HCT116 (cell line): Measurements from ENCODE around the gene RASGRP2. TPM values are rescaled to one million over a fixed set of nuclear protein-coding genes. Genes with fewer than 3 reads are reported as not detected.

ENCODE experiments used
- ATAC-seq: fragments of 200-7000 bp; cut with Tn5 transposase; 2 replicates; pipeline ENCODE4 v1.9.1; 2020; ENCODE audit warnings: mild to moderate bottlenecking, moderate library complexity
- BruUV-seq: library from RNA; stranded (reverse); fragments of 400-500 nt; replicated peaks from 2 replicates; lab custom pipeline; 2021; lab: Mats Ljungman, UMichigan
- CTCF ChIA-PET: fragments of 300-600 bp; sonication (Branson Sonifier 250); formaldehyde crosslinking; loops from one replicate; lab custom pipeline; 2021; ENCODE audit warnings: antibody characterized with exemption; lab: Charles Lee
- POLR2A ChIA-PET: fragments of 300-600, 350-600 bp; sonication (Branson Sonifier 250); formaldehyde crosslinking; loops from one replicate; lab custom pipeline; 2021; ENCODE audit warnings: antibody characterized with exemption; lab: Charles Lee
- RAD21 ChIA-PET, 2 experiments: fragments of 300-600 bp; sonication (Branson Sonifier 250); formaldehyde crosslinking; loops; one replicate each; lab custom pipeline; 2023; ENCODE audit warnings: low total read pairs in 2 of 2; ENCODE audit not compliant: uncharacterized antibody in 2 of 2, unreplicated experiment in 2 of 2, low non-redundant PET in 1 of 2; lab: Charles Lee
- DNase-seq: peaks from one replicate; pipeline ENCODE4 v3.0.0-alpha.2; 2010; ENCODE audit warnings: low read depth, low spot score
- H2AFZ ChIP-seq: fragments of 200-600 bp; shearing (Covaris generic), sonication (generic); 2 replicates; pipeline ENCODE4 v1.6.1; 2017; ENCODE audit warnings: low read depth, mixed run types, mixed read lengths, antibody characterized with exemption, low read length; ENCODE audit not compliant: poor library complexity, severe bottlenecking
- H3K27ac ChIP-seq: 2 replicates; pipeline ENCODE4 v1.5.1; 2012; ENCODE audit warnings: low read depth, low read length
- H3K27me3 ChIP-seq: fragments of 200-600 bp; sonication (generic); 2 replicates; pipeline ENCODE4 v1.6.1; 2016; ENCODE audit warnings: mixed run types, low read length, mixed read lengths; ENCODE audit not compliant: insufficient read depth
- H3K36me3 ChIP-seq, 2 experiments: fragments of 200-500 bp in 1 of 2; fragments of 200-600 bp in 1 of 2; sonication (Bioruptor generic) in 1 of 2; sonication (generic) in 1 of 2; 2 replicates each; pipeline versions ENCODE4 v1.5.1 to v1.6.1; 2014 to 2016; ENCODE audit warnings: low read length in 2 of 2, inconsistent platforms in 1 of 2, mixed read lengths in 1 of 2, mixed run types in 1 of 2; ENCODE audit not compliant: insufficient read depth in 2 of 2, control insufficient read depth in 1 of 2
- H3K4me1 ChIP-seq, 2 experiments: fragments of 200-600 bp in 1 of 2; sonication (generic) in 1 of 2; 2 replicates each; pipeline versions ENCODE4 v1.5.1 to v1.6.1; 2012 to 2017; ENCODE audit warnings: low read length in 2 of 2, inconsistent platforms in 1 of 2, mild to moderate bottlenecking in 1 of 2, mixed read lengths in 1 of 2, mixed run types in 1 of 2, moderate library complexity in 1 of 2; ENCODE audit not compliant: insufficient read depth in 2 of 2, control insufficient read depth in 1 of 2
- H3K4me2 ChIP-seq: fragments of 200-600 bp; sonication (generic); 2 replicates; pipeline ENCODE4 v1.6.1; 2017; ENCODE audit warnings: mixed run types, low read length, mixed read lengths
- H3K4me3 ChIP-seq, 2 experiments: fragments of 200-600 bp in 1 of 2; sonication (generic) in 1 of 2; replicated peaks in 1 of 2; 2 replicates each; pipeline ENCODE4 v1.5.1; 2011 to 2016; ENCODE audit warnings: low read length in 2 of 2, control low read depth in 1 of 2, low read depth in 1 of 2, mild to moderate bottlenecking in 1 of 2, mixed read lengths in 1 of 2, mixed run types in 1 of 2
- H3K79me2 ChIP-seq: fragments of 200-600 bp; sonication (generic); 2 replicates; pipeline ENCODE4 v1.6.1; 2017; ENCODE audit warnings: mild to moderate bottlenecking, mixed run types, low read length, moderate library complexity, mixed read lengths; ENCODE audit not compliant: insufficient read depth
- H3K9ac ChIP-seq: fragments of 200-600 bp; sonication (generic); 2 replicates; pipeline ENCODE4 v1.6.1; 2016; ENCODE audit warnings: low read length, mixed read lengths
- H3K9me2 ChIP-seq: fragments of 200-600 bp; sonication (generic), shearing (Covaris generic); 2 replicates; pipeline ENCODE4 v1.6.1; 2017; ENCODE audit warnings: mixed run types, mild to moderate bottlenecking, moderate library complexity; ENCODE audit not compliant: insufficient read depth
- H3K9me3 ChIP-seq, 2 experiments: fragments of 200-500 bp in 1 of 2; fragments of 200-600 bp in 1 of 2; sonication (Bioruptor generic) in 1 of 2; sonication (generic) in 1 of 2; 2 replicates each; pipeline ENCODE4 v1.6.1; 2014 to 2017; ENCODE audit warnings: low read length in 2 of 2, mixed read lengths in 2 of 2, inconsistent platforms in 1 of 2, low read depth in 1 of 2, mild to moderate bottlenecking in 1 of 2, mixed run types in 1 of 2, moderate library complexity in 1 of 2; ENCODE audit not compliant: control insufficient read depth in 1 of 2, insufficient read depth in 1 of 2
- H4K20me1 ChIP-seq: fragments of 200-600 bp; sonication (generic), shearing (Covaris generic); 2 replicates; pipeline ENCODE4 v1.6.1; 2017; ENCODE audit warnings: mixed run types, mild to moderate bottlenecking, moderate library complexity; ENCODE audit not compliant: insufficient read depth
- CBX3 ChIP-seq: IDR thresholded peaks from 2 replicates; pipeline ENCODE4 v1.6.1; 2012; ENCODE audit warnings: low read depth
- CEBPB ChIP-seq: IDR thresholded peaks from 2 replicates; pipeline ENCODE4 v1.6.1; 2012; ENCODE audit warnings: low read depth
- CTCF ChIP-seq, 3 experiments: fragments of 200-600 bp in 1 of 3; sonication (generic) in 1 of 3; IDR thresholded peaks in 2 of 3; conservative IDR thresholded peaks in 1 of 3; 2 replicates each; pipeline ENCODE4 v1.5.1; 2012 to 2017; ENCODE audit warnings: low read depth in 2 of 3, low read length in 2 of 3, antibody characterized with exemption in 1 of 3, borderline replicate concordance in 1 of 3, control low read depth in 1 of 3, mild to moderate bottlenecking in 1 of 3, mixed read lengths in 1 of 3, mixed run types in 1 of 3, moderate library complexity in 1 of 3; ENCODE audit not compliant: insufficient read depth in 1 of 3
- EGR1 ChIP-seq: IDR thresholded peaks from 2 replicates; pipeline ENCODE4 v1.6.1; 2012; ENCODE audit warnings: low read depth
- EZH2 ChIP-seq: fragments of 200-600 bp; sonication (generic); IDR thresholded peaks from 2 replicates; pipeline ENCODE4 v1.6.1; 2017; ENCODE audit warnings: antibody characterized with exemption, mixed run types
- EZH2phosphoT487 ChIP-seq: fragments of 200-600 bp; IDR thresholded peaks from 2 replicates; pipeline ENCODE4 v1.6.1; 2018; ENCODE audit warnings: antibody characterized with exemption, borderline replicate concordance
- FOSL1 ChIP-seq: IDR thresholded peaks from 2 replicates; pipeline ENCODE4 v1.6.1; 2012; ENCODE audit warnings: low read depth
- POLR2A ChIP-seq: IDR thresholded peaks from 2 replicates; pipeline ENCODE4 v1.7.0; 2011; ENCODE audit warnings: borderline replicate concordance; ENCODE audit not compliant: insufficient read depth, insufficient read length; ENCODE audit errors: extremely low read depth
- POLR2AphosphoS5 ChIP-seq: IDR thresholded peaks from 2 replicates; pipeline ENCODE4 v1.6.1; 2011; ENCODE audit warnings: mild to moderate bottlenecking, low read depth, low read length, moderate library complexity
- RAD21 ChIP-seq: IDR thresholded peaks from 2 replicates; pipeline ENCODE4 v1.6.1; 2012; ENCODE audit warnings: low read depth, mild to moderate bottlenecking
- REST ChIP-seq: IDR thresholded peaks from 2 replicates; pipeline ENCODE4 v1.6.1; 2012; ENCODE audit warnings: low read depth
- SIN3A ChIP-seq: IDR thresholded peaks from 2 replicates; pipeline ENCODE4 v1.6.1; 2012; ENCODE audit warnings: low read depth
- SP1 ChIP-seq: IDR thresholded peaks from 2 replicates; pipeline ENCODE4 v1.6.1; 2012; ENCODE audit warnings: low read depth
- TCF7L2 ChIP-seq: IDR thresholded peaks from 2 replicates; pipeline ENCODE4 v1.7.0; 2011; ENCODE audit warnings: borderline replicate concordance, inconsistent platforms; ENCODE audit not compliant: insufficient read depth, insufficient read length; ENCODE audit errors: extremely low read depth
- ZBTB33 ChIP-seq: IDR thresholded peaks from 2 replicates; pipeline ENCODE4 v1.6.1; 2011; ENCODE audit warnings: mild to moderate bottlenecking, low read length, moderate library complexity; ENCODE audit not compliant: insufficient replicate concordance; ENCODE audit errors: extremely low read depth
- ZFX ChIP-seq: fragments of 450-650 bp; IDR thresholded peaks from 2 replicates; pipeline ENCODE4 v1.6.1; 2017
- ZNF274 ChIP-seq: fragments of 200-500 bp; sonication (Bioruptor generic); IDR thresholded peaks from 2 replicates; pipeline ENCODE4 v1.6.1; 2014; ENCODE audit warnings: mild to moderate bottlenecking, low read depth, low read length, inconsistent platforms
- intact Hi-C: fragments of 100-400 bp; cut with micrococcal nuclease; formaldehyde crosslinking; loops from 2 replicates; pipeline ENCODE4 v1.10.0; 2022
- total RNA-seq: library from RNA; stranded (reverse); gene quantifications from one replicate; pipeline ENCODE4 v1.2.1, GENCODE V29; 2021; ENCODE audit not compliant: unreplicated experiment

The RASGRP2 gene
- total RNA-seq, 1 experiment from 2014 or later, result 12.8 TPM

GRCh38 chr11:64769283-64769682, 25.3 kb upstream of the RASGRP2 start:
- no TSS peak for BruUV-seq
- ChIA-PET RAD21 (no interaction called here), CTCF (no interaction called here), POLR2A (no interaction called here)
- no peak overlapping the region for H3K4me2 ChIP-seq
- no peak overlapping the region for H3K27ac ChIP-seq
- H3K4me3 ChIP-seq, result no peak overlapping the region
- peaks cover 91 to 95% of the 10 kb centered on the region in 2 experiments for H3K36me3 ChIP-seq
- TF ChIP-seq ZNF274 (no peak), EZH2 (no peak), RAD21 (no peak), CTCF (IDR thresholded peaks at IDR 0.05 in 2 of 3, conservative IDR thresholded peaks at IDR 0.05 in 1 of 3; ENCODE audit: borderline replicate concordance in 1 of 3, insufficient read depth in 1 of 3, low read depth in 2 of 3, low read length in 2 of 3) (no peak), EGR1 (no peak), SIN3A (no peak), SP1 (no peak), CEBPB (no peak), ZBTB33 (no peak), EZH2phosphoT487 (no peak), FOSL1 (no peak), CBX3 (no peak), POLR2A (no peak), ZFX (no peak), REST (no peak), TCF7L2 (no peak), POLR2AphosphoS5 (no peak)
- intact Hi-C loops, result no loop called here
- no peak overlapping the region for H2AFZ ChIP-seq
- ATAC-seq (no peak), DNase-seq (no peak)
- H3K9ac ChIP-seq, result no peak overlapping the region
- H3K79me2 ChIP-seq, result peaks cover 92% of the 10 kb centered on the region
- H3K4me1 ChIP-seq, result no peaks in the 10 kb centered on the region
- no peaks in the 10 kb centered on the region for H3K27me3 ChIP-seq
- H3K9me2 ChIP-seq, result no peaks in the 10 kb centered on the region
- H3K9me3 ChIP-seq, result no peaks in the 10 kb centered on the region
- peaks cover 57% of the 10 kb centered on the region; the same call in 1 of the 2 replicates for H4K20me1 ChIP-seq
